Measurements from ENCODE around the gene ZNF18. TPM values are rescaled to one million over a fixed set of nuclear protein-coding genes. Genes with fewer than 3 reads are reported as not detected.

Gene ZNF18
- polyA plus RNA-seq, 1 donor (not counting 4 experiments of a cell fraction or from before 2014, with no cell fraction given): 7.7 TPM

DNA sequence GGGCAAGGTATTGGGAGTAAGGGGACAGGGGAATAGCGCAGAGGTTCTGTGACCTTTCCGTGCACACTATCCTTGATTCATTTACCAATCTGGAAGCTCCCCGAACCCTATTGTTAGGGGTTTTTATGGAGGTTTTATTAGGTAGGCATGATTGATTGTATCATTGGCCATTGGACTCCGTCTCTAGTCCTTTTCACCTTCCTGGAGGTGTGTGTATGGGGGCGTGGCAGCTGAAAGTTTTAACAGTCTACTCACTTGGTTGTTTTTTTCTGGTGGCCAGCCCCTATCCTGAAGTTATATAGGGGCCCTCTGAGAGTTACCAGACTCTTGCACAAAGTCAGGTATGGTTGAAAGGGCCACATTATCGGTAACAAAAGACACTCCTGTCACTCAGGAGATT is 46.4 kb upstream of the ZNF18 start:
- Histone ChIP-seq H3K4me2 (ENCODE audit: control insufficient read depth, extremely low read depth, insufficient read depth, low read depth, low read length) (no peak overlapping the region), H3K36me3 (ENCODE audit: control insufficient read depth in 2 of 2, extremely low read depth in 1 of 2, insufficient read depth in 2 of 2, low read length in 2 of 2) (no peaks in the 10 kb centered on the region), H3K4me3 (ENCODE audit: control insufficient read depth in 2 of 3, extremely low read depth in 1 of 3, insufficient read depth in 2 of 3, low read depth in 1 of 3, low read length in 3 of 3) (no peak overlapping the region), H3K79me2 (ENCODE audit: control insufficient read depth, insufficient read depth, low read length) (peaks cover 69% of the 10 kb centered on the region), H3K9me1 (ENCODE audit: control insufficient read depth, extremely low read depth, insufficient read depth, low read length) (peaks cover 3% of the 10 kb centered on the region), H3K4me1 (ENCODE audit: control insufficient read depth, extremely low read depth, insufficient read depth, low read length) (peaks cover 49% of the 10 kb centered on the region), H3K27me3 (ENCODE audit: control insufficient read depth, extremely low read depth, insufficient read depth, low read length) (no peaks in the 10 kb centered on the region), H3K9me3 (ENCODE audit: control insufficient read depth, low read depth, low read length) (no peaks in the 10 kb centered on the region), H2AFZ (ENCODE audit: control insufficient read depth, low read length) (no peak overlapping the region), H4K20me1 (ENCODE audit: control insufficient read depth, extremely low read depth, insufficient read depth, low read length) (peaks cover 13% of the 10 kb centered on the region), H3K27ac (ENCODE audit: control insufficient read depth, insufficient read depth, low read length) (no peak overlapping the region), H3K9ac (ENCODE audit: control insufficient read depth, extremely low read depth, insufficient read depth, low read length) (no peak overlapping the region)
- DNase-seq (ENCODE audit: low read depth, low spot score): no peak
- dilution Hi-C loops (cut with MboI; ENCODE audit: extremely low pct_ligation_motif_present, low sequenced_read_pairs): no loop called here
- FAIRE-seq: no peak
- TF ChIP-seq EZH2 (IDR thresholded peaks at IDR 0.05; ENCODE audit: low read length): no peak
- TF ChIP-seq, protein P1, sequence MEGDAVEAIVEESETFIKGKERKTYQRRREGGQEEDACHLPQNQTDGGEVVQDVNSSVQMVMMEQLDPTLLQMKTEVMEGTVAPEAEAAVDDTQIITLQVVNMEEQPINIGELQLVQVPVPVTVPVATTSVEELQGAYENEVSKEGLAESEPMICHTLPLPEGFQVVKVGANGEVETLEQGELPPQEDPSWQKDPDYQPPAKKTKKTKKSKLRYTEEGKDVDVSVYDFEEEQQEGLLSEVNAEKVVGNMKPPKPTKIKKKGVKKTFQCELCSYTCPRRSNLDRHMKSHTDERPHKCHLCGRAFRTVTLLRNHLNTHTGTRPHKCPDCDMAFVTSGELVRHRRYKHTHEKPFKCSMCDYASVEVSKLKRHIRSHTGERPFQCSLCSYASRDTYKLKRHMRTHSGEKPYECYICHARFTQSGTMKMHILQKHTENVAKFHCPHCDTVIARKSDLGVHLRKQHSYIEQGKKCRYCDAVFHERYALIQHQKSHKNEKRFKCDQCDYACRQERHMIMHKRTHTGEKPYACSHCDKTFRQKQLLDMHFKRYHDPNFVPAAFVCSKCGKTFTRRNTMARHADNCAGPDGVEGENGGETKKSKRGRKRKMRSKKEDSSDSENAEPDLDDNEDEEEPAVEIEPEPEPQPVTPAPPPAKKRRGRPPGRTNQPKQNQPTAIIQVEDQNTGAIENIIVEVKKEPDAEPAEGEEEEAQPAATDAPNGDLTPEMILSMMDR (optimal IDR thresholded peaks at IDR 0.05 in 1 of 3, IDR thresholded peaks at IDR 0.05 in 1 of 3, conservative IDR thresholded peaks at IDR 0.05 in 1 of 3; ENCODE audit: extremely low read depth in 1 of 3, insufficient read depth in 2 of 3, low read length in 3 of 3): no peak

DNA sequence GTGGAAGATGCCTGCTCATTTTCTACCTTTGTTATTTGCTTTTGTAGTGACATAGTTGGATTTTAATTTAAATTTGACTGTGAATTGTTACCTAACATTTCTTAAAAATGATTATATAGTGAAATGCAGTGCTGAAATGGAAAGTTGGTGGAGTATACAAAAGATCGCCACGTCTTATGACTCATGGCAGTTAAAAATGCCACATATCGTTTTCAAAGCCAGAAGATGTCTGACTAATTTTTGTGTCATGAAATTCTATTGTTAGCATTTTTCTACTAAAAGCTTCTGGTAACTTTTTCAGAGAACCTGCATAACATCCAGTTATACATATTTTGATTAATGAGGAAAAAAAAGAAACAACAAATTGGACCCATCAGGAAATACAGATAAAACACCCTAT is 44.0 kb upstream of the ZNF18 start:
- Histone ChIP-seq H3K27ac (ENCODE audit: control insufficient read depth, insufficient read depth, low read length) (no peak overlapping the region), H3K4me3 (ENCODE audit: control insufficient read depth in 2 of 3, extremely low read depth in 1 of 3, insufficient read depth in 2 of 3, low read depth in 1 of 3, low read length in 3 of 3) (no peak overlapping the region), H4K20me1 (ENCODE audit: control insufficient read depth, extremely low read depth, insufficient read depth, low read length) (peaks cover 11% of the 10 kb centered on the region), H3K4me2 (ENCODE audit: control insufficient read depth, extremely low read depth, insufficient read depth, low read depth, low read length) (peak overlapping the region; percentile 59), H3K4me1 (ENCODE audit: control insufficient read depth, extremely low read depth, insufficient read depth, low read length) (peaks cover 37% of the 10 kb centered on the region), H3K79me2 (ENCODE audit: control insufficient read depth, insufficient read depth, low read length) (peaks cover 66% of the 10 kb centered on the region), H3K9me3 (ENCODE audit: control insufficient read depth, low read depth, low read length) (no peaks in the 10 kb centered on the region), H3K27me3 (ENCODE audit: control insufficient read depth, extremely low read depth, insufficient read depth, low read length) (no peaks in the 10 kb centered on the region), H3K9ac (ENCODE audit: control insufficient read depth, extremely low read depth, insufficient read depth, low read length) (no peak overlapping the region), H2AFZ (ENCODE audit: control insufficient read depth, low read length) (no peak overlapping the region), H3K36me3 (ENCODE audit: control insufficient read depth in 2 of 2, extremely low read depth in 1 of 2, insufficient read depth in 2 of 2, low read length in 2 of 2) (no peaks in the 10 kb centered on the region), H3K9me1 (ENCODE audit: control insufficient read depth, extremely low read depth, insufficient read depth, low read length) (peaks cover 3% of the 10 kb centered on the region)
- TF ChIP-seq EZH2 (IDR thresholded peaks at IDR 0.05; ENCODE audit: low read length): no peak
- TF ChIP-seq, protein P1 (optimal IDR thresholded peaks at IDR 0.05 in 1 of 3, IDR thresholded peaks at IDR 0.05 in 1 of 3, conservative IDR thresholded peaks at IDR 0.05 in 1 of 3; ENCODE audit: extremely low read depth in 1 of 3, insufficient read depth in 2 of 3, low read length in 3 of 3): no peak
- FAIRE-seq (peak; percentile 76), DNase-seq (ENCODE audit: low read depth, low spot score) (no peak)
- dilution Hi-C loops (cut with MboI; ENCODE audit: extremely low pct_ligation_motif_present, low sequenced_read_pairs): no loop called here

All from keratinocyte (primary cell).